C4-2B (cell line): ENCODE measurements around the gene NALCN.

Experiments
- CTCF ChIP-seq: fragments of 450-650 bp; conservative IDR thresholded peaks from 2 replicates; pipeline ENCODE4 v1.5.1; 2017; ENCODE audit warnings: mild to moderate bottlenecking
- ZFX ChIP-seq: fragments of 450-650 bp; IDR thresholded peaks from 2 replicates; pipeline ENCODE4 v1.6.1; 2017

- TF ChIP-seq CTCF = no peak
- no peak for TF ChIP-seq ZFX
Measured at GRCh38 chr13:101150998-101151397, 265.3 kb downstream of the NALCN start.
